HCT116 (cell line): ENCODE data around the gene SVEP1.

Source experiments
- EZH2 ChIP-seq: fragments of 200-600 bp; sonication (generic); IDR thresholded peaks from 2 replicates; pipeline ENCODE4 v1.6.1; 2017; ENCODE audit warnings: antibody characterized with exemption, mixed run types
- EZH2phosphoT487 ChIP-seq: fragments of 200-600 bp; IDR thresholded peaks from 2 replicates; pipeline ENCODE4 v1.6.1; 2018; ENCODE audit warnings: antibody characterized with exemption, borderline replicate concordance
- JUND ChIP-seq: IDR thresholded peaks from 2 replicates; pipeline ENCODE4 v1.6.1; 2012
- POLR2A ChIP-seq: IDR thresholded peaks from 2 replicates; pipeline ENCODE4 v1.7.0; 2011; ENCODE audit warnings: borderline replicate concordance; ENCODE audit not compliant: insufficient read depth, insufficient read length; ENCODE audit errors: extremely low read depth
- POLR2AphosphoS5 ChIP-seq: IDR thresholded peaks from 2 replicates; pipeline ENCODE4 v1.6.1; 2011; ENCODE audit warnings: mild to moderate bottlenecking, low read depth, low read length, moderate library complexity
- RAD21 ChIP-seq: IDR thresholded peaks from 2 replicates; pipeline ENCODE4 v1.6.1; 2012; ENCODE audit warnings: low read depth, mild to moderate bottlenecking
- TCF7L2 ChIP-seq: IDR thresholded peaks from 2 replicates; pipeline ENCODE4 v1.7.0; 2011; ENCODE audit warnings: borderline replicate concordance, inconsistent platforms; ENCODE audit not compliant: insufficient read depth, insufficient read length; ENCODE audit errors: extremely low read depth
- YY1 ChIP-seq: IDR thresholded peaks from 2 replicates; pipeline ENCODE4 v1.6.1; 2011; ENCODE audit warnings: low read length, low read depth, moderate library complexity, mild to moderate bottlenecking; ENCODE audit not compliant: insufficient replicate concordance; ENCODE audit errors: extremely low read depth
- TF ChIP-seq, protein P1 (sequence below), 3 experiments: fragments of 200-600 bp in 1 of 3; sonication (generic) in 1 of 3; IDR thresholded peaks in 2 of 3; conservative IDR thresholded peaks in 1 of 3; 2 replicates each; pipeline ENCODE4 v1.5.1; 2012 to 2017; ENCODE audit warnings: low read depth in 2 of 3, low read length in 2 of 3, antibody characterized with exemption in 1 of 3, borderline replicate concordance in 1 of 3, control low read depth in 1 of 3, mild to moderate bottlenecking in 1 of 3, mixed read lengths in 1 of 3, mixed run types in 1 of 3, moderate library complexity in 1 of 3; ENCODE audit not compliant: insufficient read depth in 1 of 3

GRCh38 chr9:110486218-110486617 lies 93.3 kb downstream of the SVEP1 start:
- TF ChIP-seq, protein P1, sequence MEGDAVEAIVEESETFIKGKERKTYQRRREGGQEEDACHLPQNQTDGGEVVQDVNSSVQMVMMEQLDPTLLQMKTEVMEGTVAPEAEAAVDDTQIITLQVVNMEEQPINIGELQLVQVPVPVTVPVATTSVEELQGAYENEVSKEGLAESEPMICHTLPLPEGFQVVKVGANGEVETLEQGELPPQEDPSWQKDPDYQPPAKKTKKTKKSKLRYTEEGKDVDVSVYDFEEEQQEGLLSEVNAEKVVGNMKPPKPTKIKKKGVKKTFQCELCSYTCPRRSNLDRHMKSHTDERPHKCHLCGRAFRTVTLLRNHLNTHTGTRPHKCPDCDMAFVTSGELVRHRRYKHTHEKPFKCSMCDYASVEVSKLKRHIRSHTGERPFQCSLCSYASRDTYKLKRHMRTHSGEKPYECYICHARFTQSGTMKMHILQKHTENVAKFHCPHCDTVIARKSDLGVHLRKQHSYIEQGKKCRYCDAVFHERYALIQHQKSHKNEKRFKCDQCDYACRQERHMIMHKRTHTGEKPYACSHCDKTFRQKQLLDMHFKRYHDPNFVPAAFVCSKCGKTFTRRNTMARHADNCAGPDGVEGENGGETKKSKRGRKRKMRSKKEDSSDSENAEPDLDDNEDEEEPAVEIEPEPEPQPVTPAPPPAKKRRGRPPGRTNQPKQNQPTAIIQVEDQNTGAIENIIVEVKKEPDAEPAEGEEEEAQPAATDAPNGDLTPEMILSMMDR (IDR thresholded peaks at IDR 0.05 in 2 of 3, conservative IDR thresholded peaks at IDR 0.05 in 1 of 3; ENCODE audit: borderline replicate concordance in 1 of 3, insufficient read depth in 1 of 3, low read depth in 2 of 3, low read length in 2 of 3), result no peak
- no peak for TF ChIP-seq JUND
- TF ChIP-seq EZH2, result no peak
- no peak for TF ChIP-seq POLR2A
- no peak for TF ChIP-seq TCF7L2
- no peak for TF ChIP-seq POLR2AphosphoS5
- TF ChIP-seq RAD21, result no peak
- TF ChIP-seq EZH2phosphoT487, result no peak
- TF ChIP-seq YY1, result no peak
